NB4 (cell line): ENCODE data around the gene SULT1A1.
"Not testable (repeated sequence)": the region's sequence is repeated elsewhere in the genome, so short reads cannot be mapped to it uniquely, and the experiment has no call there.

Experiments
- DNase-seq: peaks from one replicate; pipeline ENCODE4 v3.0.0; 2010; ENCODE audit warnings: low read depth
- H3K4me3 ChIP-seq: one replicate; pipeline ENCODE4 v1.5.1; 2011; ENCODE audit warnings: mild to moderate bottlenecking, low read depth, low read length, moderate library complexity
- MAX ChIP-seq: IDR thresholded peaks from 2 replicates; pipeline ENCODE4 v1.6.1; 2011; ENCODE audit warnings: low read depth, low read length
- MYC ChIP-seq: IDR thresholded peaks from 2 replicates; pipeline ENCODE4 v1.6.1; 2011; ENCODE audit warnings: low read depth, low read length
- POLR2A ChIP-seq: IDR thresholded peaks from 2 replicates; pipeline ENCODE4 v1.6.1; 2011; ENCODE audit warnings: mild to moderate bottlenecking; ENCODE audit not compliant: insufficient read length; ENCODE audit errors: extremely low read depth
- TF ChIP-seq, protein P1 (sequence below): IDR thresholded peaks from one replicate; pipeline ENCODE4 v1.5.1; 2012; ENCODE audit warnings: low read depth, low read length

Gene SULT1A1

GRCh38 chr16:28607116-28607623 is 2.7 kb downstream of the SULT1A1 start:
- H3K4me3 ChIP-seq = no peak overlapping the region
- no peak for DNase-seq
- TF ChIP-seq POLR2A (no peak), MAX (no peak)

DNA sequence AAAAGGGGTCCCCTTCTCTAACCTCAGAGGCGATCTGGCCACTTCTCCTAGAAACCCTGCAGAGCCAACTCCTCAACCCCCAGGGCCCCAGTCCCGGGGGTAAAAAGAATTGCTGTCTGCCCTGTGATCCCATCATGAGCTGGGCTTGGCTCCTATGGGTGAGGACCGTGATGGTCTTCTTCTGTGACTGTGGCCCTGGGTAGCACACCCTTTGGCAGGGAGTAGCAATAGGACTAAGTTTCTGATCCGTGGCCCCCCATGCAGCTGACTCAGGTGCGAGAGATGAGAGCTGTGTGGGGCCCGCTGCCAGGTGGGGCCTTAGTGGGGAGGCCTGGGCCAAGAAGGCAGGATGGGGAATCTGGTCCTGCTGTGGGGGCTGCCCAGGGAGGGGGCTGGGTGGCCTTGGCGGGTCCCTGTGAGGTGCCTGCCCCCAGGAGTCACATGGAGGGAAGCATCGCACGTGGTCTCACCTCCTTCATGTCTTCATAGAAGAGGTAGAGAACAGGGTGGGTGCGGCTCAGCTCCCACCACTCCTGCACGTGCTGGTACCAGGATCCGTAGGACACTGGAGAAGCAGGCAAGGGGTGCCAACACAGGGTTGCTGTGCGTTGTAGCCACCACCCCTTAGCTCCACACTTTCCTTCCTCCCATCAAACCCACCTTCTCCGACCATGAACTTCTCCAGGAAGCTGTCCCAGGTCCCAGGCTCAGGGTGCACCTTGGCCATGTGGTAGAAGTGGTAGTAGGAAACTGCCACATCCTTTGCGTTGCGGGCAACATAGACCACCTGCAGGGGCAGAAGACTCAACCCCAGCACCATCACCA is 3.3 kb downstream of the SULT1A1 start:
- DNase-seq = no peak
- TF ChIP-seq MAX (no peak), MYC (no peak), POLR2A (no peak)
- TF ChIP-seq, protein P1, sequence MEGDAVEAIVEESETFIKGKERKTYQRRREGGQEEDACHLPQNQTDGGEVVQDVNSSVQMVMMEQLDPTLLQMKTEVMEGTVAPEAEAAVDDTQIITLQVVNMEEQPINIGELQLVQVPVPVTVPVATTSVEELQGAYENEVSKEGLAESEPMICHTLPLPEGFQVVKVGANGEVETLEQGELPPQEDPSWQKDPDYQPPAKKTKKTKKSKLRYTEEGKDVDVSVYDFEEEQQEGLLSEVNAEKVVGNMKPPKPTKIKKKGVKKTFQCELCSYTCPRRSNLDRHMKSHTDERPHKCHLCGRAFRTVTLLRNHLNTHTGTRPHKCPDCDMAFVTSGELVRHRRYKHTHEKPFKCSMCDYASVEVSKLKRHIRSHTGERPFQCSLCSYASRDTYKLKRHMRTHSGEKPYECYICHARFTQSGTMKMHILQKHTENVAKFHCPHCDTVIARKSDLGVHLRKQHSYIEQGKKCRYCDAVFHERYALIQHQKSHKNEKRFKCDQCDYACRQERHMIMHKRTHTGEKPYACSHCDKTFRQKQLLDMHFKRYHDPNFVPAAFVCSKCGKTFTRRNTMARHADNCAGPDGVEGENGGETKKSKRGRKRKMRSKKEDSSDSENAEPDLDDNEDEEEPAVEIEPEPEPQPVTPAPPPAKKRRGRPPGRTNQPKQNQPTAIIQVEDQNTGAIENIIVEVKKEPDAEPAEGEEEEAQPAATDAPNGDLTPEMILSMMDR = no peak
- H3K4me3 ChIP-seq = no peak overlapping the region

- TF ChIP-seq MYC (no peak), MAX (no peak), POLR2A (no peak)
- TF ChIP-seq, protein P1 = no peak
- H3K4me3 ChIP-seq = no peak overlapping the region
- no peak for DNase-seq
Observed at GRCh38 chr16:28604186-28604565, 5.7 kb downstream of the SULT1A1 start.

DNA sequence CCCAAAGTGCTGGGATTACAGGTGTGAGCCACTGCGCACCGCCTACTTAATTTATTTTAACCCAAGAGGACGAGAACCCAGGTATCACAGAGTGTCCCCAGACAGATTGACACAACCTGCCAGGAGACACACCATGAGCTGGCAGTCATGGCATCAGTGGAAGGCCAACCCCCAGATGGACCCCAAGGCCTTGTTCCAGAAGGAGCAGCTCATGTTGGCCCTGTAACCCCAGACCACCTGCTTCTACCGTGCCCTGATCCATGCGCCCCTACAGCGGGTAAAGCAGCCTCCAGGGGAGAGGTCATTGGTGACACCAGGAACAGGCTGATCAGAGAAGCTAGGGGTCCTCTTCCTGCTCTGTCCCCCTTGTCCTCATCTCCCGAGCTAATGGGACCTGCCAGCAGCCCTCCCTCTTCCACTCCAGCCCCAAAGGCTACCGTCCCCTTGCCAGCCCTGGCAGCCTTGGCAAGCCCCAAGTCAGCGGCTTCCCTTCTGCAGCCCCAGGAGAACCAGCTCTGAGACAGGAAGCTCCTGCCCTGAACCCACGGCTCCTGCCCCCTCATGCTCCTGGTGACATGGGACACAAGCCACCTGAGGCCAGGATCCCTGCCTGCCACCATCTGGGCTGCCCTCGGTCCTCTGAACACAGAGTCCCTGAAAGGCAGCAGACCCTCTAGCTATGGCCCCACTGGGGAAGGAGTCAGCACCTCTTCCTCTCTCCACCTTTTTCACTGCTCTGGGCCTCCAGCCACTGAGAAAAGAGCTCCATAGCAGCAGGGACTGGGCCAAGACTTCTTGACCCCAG is 6.3 kb downstream of the SULT1A1 start:
- DNase-seq = no peak
- TF ChIP-seq POLR2A = no peak
- TF ChIP-seq MYC = no peak
- TF ChIP-seq MAX = no peak
- TF ChIP-seq, protein P1 = no peak
- no peak overlapping the region for H3K4me3 ChIP-seq

DNA sequence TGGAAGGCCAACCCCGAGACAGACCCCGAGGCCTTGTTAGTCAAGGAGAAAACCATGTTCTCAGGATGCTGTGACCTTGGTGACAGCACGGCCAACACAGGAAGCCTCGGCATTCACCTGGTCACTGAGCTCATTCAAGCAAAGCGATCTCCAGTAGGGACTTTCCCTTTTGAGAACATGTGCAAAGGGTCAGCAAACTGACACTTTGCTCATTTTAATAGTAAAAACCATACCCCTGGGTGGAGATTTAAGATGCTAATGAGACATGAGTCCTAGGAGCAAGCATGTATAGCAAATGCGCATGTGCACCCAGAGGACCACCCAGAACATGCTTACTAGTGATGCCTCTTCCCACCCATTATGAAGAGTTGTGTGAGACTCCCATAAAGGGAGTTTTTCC is 7.3 kb downstream of the SULT1A1 start:
- no peak for TF ChIP-seq POLR2A
- TF ChIP-seq, protein P1 = no peak
- no peak for TF ChIP-seq MYC
- no peak for TF ChIP-seq MAX
- no peak overlapping the region for H3K4me3 ChIP-seq
- DNase-seq = no peak

DNA sequence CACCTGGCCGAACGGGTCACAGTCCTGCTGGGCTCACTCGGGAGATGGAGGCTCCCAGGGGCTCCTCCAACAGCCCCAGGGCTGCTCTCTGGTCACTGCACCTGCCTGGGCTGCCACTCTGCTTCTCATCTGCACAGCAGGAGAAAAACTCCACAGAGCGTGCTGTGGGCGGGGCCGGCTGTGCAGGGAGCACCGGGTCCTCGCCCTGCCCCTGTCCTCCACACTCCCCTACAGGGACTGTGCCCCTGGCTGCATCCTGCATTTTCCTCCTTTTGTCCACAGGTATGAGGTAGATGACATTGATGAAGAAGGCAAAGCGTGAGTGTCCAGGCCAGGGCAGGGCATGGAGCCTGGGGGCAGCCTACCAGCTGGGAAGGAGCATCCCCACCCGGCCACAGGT is 7.8 kb downstream of the SULT1A1 start:
- H3K4me3 ChIP-seq, DNase-seq: not testable (repeated sequence)

GRCh38 chr16:28601589-28601988 is 8.3 kb downstream of the SULT1A1 start:
- not testable (repeated sequence) for H3K4me3 ChIP-seq, DNase-seq

DNA sequence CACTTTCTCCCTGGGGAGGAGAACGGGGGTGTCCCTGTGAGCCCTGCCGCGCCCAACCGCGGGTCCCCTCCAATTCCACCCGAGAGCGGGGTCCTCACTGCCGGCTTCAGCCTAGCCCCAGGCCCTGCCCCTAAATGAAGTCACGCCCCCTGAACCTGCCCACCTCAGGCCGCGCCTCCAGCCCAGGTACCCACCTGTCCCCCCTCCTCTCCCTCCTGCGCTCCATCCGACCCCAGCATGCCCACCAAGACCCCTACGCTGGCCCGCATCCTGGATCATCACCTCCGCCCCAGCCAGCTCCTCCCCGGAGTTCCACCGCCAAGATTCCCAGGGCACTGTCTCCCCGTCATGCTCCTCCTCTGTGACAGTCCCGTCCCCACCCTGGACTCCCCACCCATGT is 8.9 kb downstream of the SULT1A1 start:
- H3K4me3 ChIP-seq = not testable (repeated sequence)

DNA sequence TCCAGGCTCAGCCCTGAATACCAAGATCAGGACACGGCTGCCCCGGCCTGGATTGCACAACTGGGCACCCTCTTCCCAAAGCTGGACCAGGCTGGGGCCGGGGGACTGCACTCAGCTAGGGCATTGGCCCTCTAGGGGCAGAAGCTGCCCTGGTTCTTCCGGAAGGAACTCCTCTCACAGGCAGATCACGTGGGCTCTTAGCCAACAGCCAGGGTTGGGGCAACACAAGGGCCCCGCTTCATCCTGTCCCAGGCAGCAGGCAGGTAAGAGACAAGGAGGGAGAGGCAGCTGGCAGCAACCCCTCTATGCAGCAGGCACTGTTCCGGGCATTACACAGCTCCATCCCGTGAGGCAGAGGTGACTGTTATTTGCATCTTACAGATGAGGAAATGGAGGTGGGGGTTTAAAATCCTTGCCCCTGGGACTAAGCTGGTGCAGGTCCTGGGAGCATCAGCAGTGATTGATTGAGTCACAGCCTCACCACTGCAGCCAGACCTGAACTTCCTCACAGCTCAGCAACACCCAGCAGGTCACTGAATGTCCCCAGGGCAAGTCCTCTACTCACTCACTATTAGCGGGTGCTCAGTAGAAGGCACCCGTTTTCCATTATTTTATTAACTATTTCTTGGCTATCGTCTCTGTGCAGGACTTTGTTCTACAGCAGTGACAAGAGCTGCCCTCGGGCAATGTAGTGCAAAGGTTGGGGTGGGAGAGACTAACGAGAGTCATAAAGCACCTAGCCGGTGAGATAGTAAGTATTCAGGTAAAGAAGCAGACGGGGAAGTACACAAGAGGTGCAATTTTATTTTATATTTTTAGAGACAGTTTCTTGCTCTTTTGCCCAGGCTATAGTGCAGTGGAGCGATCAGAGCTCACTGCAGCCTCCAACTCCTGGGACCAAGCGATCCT is 10.2 kb downstream of the SULT1A1 start:
- H3K4me3 ChIP-seq, DNase-seq: not testable (repeated sequence)

More for the DNA sequence above, 8.9 kb downstream of the SULT1A1 start:
- DNase-seq = not testable (repeated sequence)
